HG03097 (cell line): ENCODE data around the gene RGS17.

ENCODE experiments used
- ATAC-seq: cut with Tn5 transposase; IDR thresholded peaks from one replicate; pipeline ENCODE4 v1.9.1; 2021; ENCODE audit not compliant: unreplicated experiment, low FRiP score

RGS17 gene

DNA sequence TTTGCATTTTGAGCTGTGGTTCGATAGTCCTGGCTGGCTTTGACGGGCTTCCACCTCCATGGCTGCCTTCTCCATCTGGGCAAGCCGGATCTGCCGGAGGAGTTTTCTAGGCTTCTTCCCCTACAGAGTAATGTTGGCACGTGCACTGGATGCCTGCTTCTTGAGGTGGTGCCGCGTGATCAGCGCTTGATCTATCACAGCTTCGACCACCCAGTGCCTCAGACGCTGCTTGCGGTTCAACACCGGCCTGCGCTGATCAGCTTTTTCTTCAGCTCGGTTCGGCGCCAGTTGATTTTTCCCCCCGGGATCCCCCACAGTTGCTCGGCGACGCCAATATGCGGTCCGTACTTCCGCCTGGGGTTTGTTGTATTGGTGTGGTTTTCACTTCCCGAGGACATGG lies 171.7 kb downstream of the RGS17 start:
- no peak for ATAC-seq

DNA sequence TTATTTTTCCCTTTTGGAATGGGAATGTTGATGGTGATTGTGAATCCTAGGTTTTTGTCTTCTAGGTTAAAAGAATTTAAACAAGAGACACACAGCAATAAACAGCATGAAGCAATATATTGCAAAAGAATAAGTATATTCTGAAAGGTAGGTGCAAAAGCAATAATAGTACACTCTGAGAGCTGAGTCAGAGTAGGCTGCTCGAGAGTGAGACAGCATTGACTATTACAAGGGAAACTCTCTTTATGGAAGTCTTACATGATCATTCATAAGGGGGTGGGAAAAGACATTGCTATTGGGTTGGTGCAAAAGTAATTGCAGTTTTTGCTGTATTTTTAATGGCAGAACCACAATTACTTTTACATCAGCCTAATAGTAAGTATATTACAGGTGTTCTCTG lies 173.3 kb downstream of the RGS17 start:
- no peak for ATAC-seq
